Measurements from ENCODE around the gene TRIO.

DNA sequence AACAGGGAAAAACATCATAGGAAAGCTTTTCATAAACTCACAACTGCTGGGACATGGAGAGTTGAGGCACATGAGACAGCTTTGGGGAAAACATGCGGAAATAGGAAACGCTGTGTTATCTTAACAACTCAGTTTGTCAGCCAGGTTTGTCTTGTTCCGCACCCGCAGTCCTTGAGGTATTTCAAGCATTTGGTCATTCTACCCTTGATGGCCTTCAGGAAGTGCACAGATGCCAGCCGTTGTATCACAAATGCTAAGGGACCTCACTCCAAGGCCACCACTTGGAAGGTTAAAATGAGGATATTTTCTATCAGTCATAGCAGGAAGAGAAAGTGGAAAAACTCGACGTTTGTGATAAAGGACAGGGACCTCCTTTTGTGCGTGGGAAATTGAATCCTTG lies 83.8 kb downstream of the TRIO start:
- TF ChIP-seq, protein P1, sequence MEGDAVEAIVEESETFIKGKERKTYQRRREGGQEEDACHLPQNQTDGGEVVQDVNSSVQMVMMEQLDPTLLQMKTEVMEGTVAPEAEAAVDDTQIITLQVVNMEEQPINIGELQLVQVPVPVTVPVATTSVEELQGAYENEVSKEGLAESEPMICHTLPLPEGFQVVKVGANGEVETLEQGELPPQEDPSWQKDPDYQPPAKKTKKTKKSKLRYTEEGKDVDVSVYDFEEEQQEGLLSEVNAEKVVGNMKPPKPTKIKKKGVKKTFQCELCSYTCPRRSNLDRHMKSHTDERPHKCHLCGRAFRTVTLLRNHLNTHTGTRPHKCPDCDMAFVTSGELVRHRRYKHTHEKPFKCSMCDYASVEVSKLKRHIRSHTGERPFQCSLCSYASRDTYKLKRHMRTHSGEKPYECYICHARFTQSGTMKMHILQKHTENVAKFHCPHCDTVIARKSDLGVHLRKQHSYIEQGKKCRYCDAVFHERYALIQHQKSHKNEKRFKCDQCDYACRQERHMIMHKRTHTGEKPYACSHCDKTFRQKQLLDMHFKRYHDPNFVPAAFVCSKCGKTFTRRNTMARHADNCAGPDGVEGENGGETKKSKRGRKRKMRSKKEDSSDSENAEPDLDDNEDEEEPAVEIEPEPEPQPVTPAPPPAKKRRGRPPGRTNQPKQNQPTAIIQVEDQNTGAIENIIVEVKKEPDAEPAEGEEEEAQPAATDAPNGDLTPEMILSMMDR (IDR thresholded peaks at IDR 0.05): no peak
- no peak for TF ChIP-seq POLR2A (IDR thresholded peaks at IDR 0.05)
